Keratinocyte (primary cell): ENCODE results near the gene ANO7. TPM values are rescaled to one million over a fixed set of nuclear protein-coding genes. Genes with fewer than 3 reads are reported as not detected.

Experiments
- DNase-seq: peaks from one replicate; pipeline ENCODE4 v3.0.0-alpha.2; 2011; ENCODE audit warnings: low read depth, missing footprints, low spot score
- FAIRE-seq: peaks from 2 replicates; lab custom pipeline; 2011; peaks lifted over from hg19 to GRCh38; lab: Jason Lieb, UNC
- H2AFZ ChIP-seq: 2 replicates; pipeline ENCODE4 v1.6.0; 2012; ENCODE audit warnings: low read length, control low read depth, inconsistent platforms; ENCODE audit not compliant: control insufficient read depth
- H3K27ac ChIP-seq: 2 replicates; pipeline ENCODE4 v1.5.1; 2011; ENCODE audit warnings: low read length; ENCODE audit not compliant: control insufficient read depth, insufficient read depth
- H3K27me3 ChIP-seq: 3 replicates; pipeline ENCODE4 v1.6.0; 2011; ENCODE audit warnings: low read length; ENCODE audit not compliant: control insufficient read depth, insufficient read depth; ENCODE audit errors: extremely low read depth
- H3K36me3 ChIP-seq, 2 experiments: 2 replicates in 1 of 2; 3 replicates in 1 of 2; pipeline ENCODE4 v1.5.1; 2011; ENCODE audit warnings: low read length in 2 of 2, mild to moderate bottlenecking in 1 of 2; ENCODE audit not compliant: control insufficient read depth in 2 of 2, insufficient read depth in 2 of 2; ENCODE audit errors: extremely low read depth in 1 of 2
- H3K4me1 ChIP-seq: 3 replicates; pipeline ENCODE4 v1.5.1; 2011; ENCODE audit warnings: low read length; ENCODE audit not compliant: control insufficient read depth, insufficient read depth; ENCODE audit errors: extremely low read depth
- H3K4me2 ChIP-seq: 3 replicates; pipeline ENCODE4 v1.6.0; 2011; ENCODE audit warnings: low read depth, low read length; ENCODE audit not compliant: control insufficient read depth, insufficient read depth; ENCODE audit errors: extremely low read depth
- H3K4me3 ChIP-seq, 3 experiments: fragments of 200-600 bp in 1 of 3; sonication (generic) in 1 of 3; 2 replicates in 2 of 3; 3 replicates in 1 of 3; pipeline ENCODE4 v1.5.1; 2011 to 2016; ENCODE audit warnings: low read length in 3 of 3, mild to moderate bottlenecking in 3 of 3, control low read depth in 2 of 3, inconsistent platforms in 1 of 3, low read depth in 1 of 3, mixed read lengths in 1 of 3, mixed run types in 1 of 3, moderate library complexity in 1 of 3; ENCODE audit not compliant: control insufficient read depth in 2 of 3, insufficient read depth in 2 of 3; ENCODE audit errors: extremely low read depth in 1 of 3
- H3K79me2 ChIP-seq: 2 replicates; pipeline ENCODE4 v1.6.0; 2012; ENCODE audit warnings: low read length; ENCODE audit not compliant: control insufficient read depth, insufficient read depth
- H3K9ac ChIP-seq: 3 replicates; pipeline ENCODE4 v1.6.0; 2011; ENCODE audit warnings: low read length; ENCODE audit not compliant: control insufficient read depth, insufficient read depth; ENCODE audit errors: extremely low read depth
- H3K9me1 ChIP-seq: 3 replicates; pipeline ENCODE4 v1.6.0; 2011; ENCODE audit warnings: low read length; ENCODE audit not compliant: control insufficient read depth, insufficient read depth; ENCODE audit errors: extremely low read depth
- H3K9me3 ChIP-seq: 2 replicates; pipeline ENCODE4 v1.5.1; 2012; ENCODE audit warnings: low read depth, low read length; ENCODE audit not compliant: control insufficient read depth
- H4K20me1 ChIP-seq: 3 replicates; pipeline ENCODE4 v1.6.0; 2011; ENCODE audit warnings: low read length; ENCODE audit not compliant: control insufficient read depth, insufficient read depth; ENCODE audit errors: extremely low read depth
- EZH2 ChIP-seq: IDR thresholded peaks from one replicate; pipeline ENCODE4 v1.6.1; 2012; ENCODE audit warnings: inconsistent platforms, mild to moderate bottlenecking, low read length, moderate library complexity
- dilution Hi-C: fragments of 300-500 bp; cut with MboI; formaldehyde crosslinking; loops from one replicate; pipeline ENCODE4 v1.7.0; 2020; ENCODE audit warnings: low sequenced_read_pairs; ENCODE audit not compliant: extremely low pct_ligation_motif_present
- polyA plus RNA-seq, 5 experiments: library from polyadenylated mRNA; depleted of rRNA in 3 of 5; stranded (reverse) in 3 of 5; stranded (forward) in 1 of 5; unstranded in 1 of 5; fragments of >200 nt; gene quantifications; 1 replicate in 1 of 5; 2 replicates in 3 of 5; 3 replicates in 1 of 5; pipeline versions ENCODE4 v1.2.1 to v1.2.3, GENCODE V29; 2011 to 2012; ENCODE audit warnings: missing spikeins in 2 of 5, low read depth in 1 of 5, low replicate concordance in 1 of 5
- TF ChIP-seq, protein P1 (sequence below), 3 experiments: IDR thresholded peaks in 1 of 3; conservative IDR thresholded peaks in 1 of 3; optimal IDR thresholded peaks in 1 of 3; 2 replicates in 2 of 3; 3 replicates in 1 of 3; pipeline versions ENCODE3 to v1.5.1; 2011; ENCODE audit warnings: low read length in 3 of 3, mild to moderate bottlenecking in 3 of 3, moderate library complexity in 2 of 3, control low read depth in 1 of 3, inconsistent platforms in 1 of 3; ENCODE audit not compliant: insufficient read depth in 2 of 3; ENCODE audit errors: extremely low read depth in 1 of 3

The ANO7 gene
- polyA plus RNA-seq, 1 donor (not counting 4 experiments of a cell fraction or from before 2014, with no cell fraction given): 0.14 TPM

DNA sequence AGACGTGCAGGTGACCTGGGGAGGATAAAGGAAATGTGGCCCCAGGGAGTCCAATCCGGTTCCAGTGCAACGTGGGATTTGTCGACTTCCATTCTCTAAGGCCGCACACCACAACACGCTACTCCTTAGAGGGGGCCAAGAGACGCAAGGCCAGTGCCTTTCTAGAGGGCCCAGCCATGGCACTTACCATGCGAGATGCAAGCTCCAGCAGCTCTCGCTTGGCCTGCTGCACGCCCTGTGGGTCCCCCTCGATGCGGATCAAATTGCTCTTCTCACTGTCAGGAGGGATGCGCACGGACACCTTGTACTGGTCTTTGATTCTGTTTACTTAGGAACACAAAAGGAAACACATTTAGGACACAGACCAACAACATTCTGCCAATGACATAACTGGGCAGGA, 61.2 kb downstream of the ANO7 start:
- no peaks in the 10 kb centered on the region for H3K27me3 ChIP-seq
- H3K4me1 ChIP-seq: no peaks in the 10 kb centered on the region
- peaks cover 8% of the 10 kb centered on the region for H4K20me1 ChIP-seq
- no peak overlapping the region for H3K4me2 ChIP-seq
- no peak overlapping the region for H3K4me3 ChIP-seq
- dilution Hi-C loops: no loop called here
- H3K9me3 ChIP-seq: no peaks in the 10 kb centered on the region
- H3K9ac ChIP-seq: no peak overlapping the region
- DNase-seq: no peak
- peaks cover 61 to 80% of the 10 kb centered on the region in 2 experiments for H3K36me3 ChIP-seq
- no peak overlapping the region for H3K27ac ChIP-seq
- no peaks in the 10 kb centered on the region for H3K9me1 ChIP-seq
- no peak for TF ChIP-seq EZH2
- TF ChIP-seq, protein P1, sequence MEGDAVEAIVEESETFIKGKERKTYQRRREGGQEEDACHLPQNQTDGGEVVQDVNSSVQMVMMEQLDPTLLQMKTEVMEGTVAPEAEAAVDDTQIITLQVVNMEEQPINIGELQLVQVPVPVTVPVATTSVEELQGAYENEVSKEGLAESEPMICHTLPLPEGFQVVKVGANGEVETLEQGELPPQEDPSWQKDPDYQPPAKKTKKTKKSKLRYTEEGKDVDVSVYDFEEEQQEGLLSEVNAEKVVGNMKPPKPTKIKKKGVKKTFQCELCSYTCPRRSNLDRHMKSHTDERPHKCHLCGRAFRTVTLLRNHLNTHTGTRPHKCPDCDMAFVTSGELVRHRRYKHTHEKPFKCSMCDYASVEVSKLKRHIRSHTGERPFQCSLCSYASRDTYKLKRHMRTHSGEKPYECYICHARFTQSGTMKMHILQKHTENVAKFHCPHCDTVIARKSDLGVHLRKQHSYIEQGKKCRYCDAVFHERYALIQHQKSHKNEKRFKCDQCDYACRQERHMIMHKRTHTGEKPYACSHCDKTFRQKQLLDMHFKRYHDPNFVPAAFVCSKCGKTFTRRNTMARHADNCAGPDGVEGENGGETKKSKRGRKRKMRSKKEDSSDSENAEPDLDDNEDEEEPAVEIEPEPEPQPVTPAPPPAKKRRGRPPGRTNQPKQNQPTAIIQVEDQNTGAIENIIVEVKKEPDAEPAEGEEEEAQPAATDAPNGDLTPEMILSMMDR (optimal IDR thresholded peaks at IDR 0.05 in 1 of 3, IDR thresholded peaks at IDR 0.05 in 1 of 3, conservative IDR thresholded peaks at IDR 0.05 in 1 of 3; ENCODE audit: extremely low read depth in 1 of 3, insufficient read depth in 2 of 3, low read length in 3 of 3): no peak
- H3K79me2 ChIP-seq: peaks cover 12% of the 10 kb centered on the region
- no peak for FAIRE-seq
- no peak overlapping the region for H2AFZ ChIP-seq

DNA sequence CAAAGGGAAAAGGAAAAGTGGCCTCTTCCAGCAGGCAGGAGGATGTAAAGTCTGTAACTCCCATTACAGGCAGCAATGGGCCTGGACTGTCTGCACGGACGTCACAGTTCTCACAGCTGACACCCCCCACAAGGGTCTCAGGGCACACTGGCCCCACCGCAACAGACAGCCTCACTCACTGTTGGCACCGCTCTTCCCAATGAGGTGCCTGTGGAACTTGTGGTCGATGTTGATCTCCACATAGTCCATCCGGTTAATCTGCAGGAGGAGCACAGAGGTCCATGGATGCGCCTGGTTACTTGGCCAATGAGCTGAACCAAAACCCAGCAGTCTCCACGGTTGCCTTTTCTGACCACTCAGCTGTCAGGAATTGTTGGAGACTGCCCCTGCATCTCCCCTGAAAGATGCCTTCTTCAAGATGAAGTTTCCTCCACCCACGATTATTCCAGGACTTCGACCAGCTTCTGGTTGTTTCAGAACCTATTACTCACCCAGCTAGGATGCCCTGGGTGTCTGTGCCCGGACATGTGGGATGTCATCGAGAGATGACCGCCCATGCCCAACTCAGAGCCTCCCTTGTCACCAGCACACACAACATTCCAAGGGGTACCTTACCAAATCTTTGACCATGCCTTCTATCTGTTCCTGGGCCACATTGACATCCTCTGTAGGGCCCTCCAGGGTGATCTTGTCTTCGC, 64.5 kb downstream of the ANO7 start:
- no peak overlapping the region for H3K4me3 ChIP-seq
- peaks cover 11% of the 10 kb centered on the region for H4K20me1 ChIP-seq
- no peak for FAIRE-seq

More for the DNA sequence above, 64.5 kb downstream of the ANO7 start:
- Histone ChIP-seq H3K9ac (no peak overlapping the region), H3K36me3 (peaks cover 67 to 82% of the 10 kb centered on the region in 2 experiments), H2AFZ (no peak overlapping the region), H3K4me1 (no peaks in the 10 kb centered on the region), H3K9me1 (no peaks in the 10 kb centered on the region), H3K79me2 (peaks cover 14% of the 10 kb centered on the region), H3K27ac (no peak overlapping the region), H3K27me3 (no peaks in the 10 kb centered on the region), H3K4me2 (no peak overlapping the region), H3K9me3 (no peaks in the 10 kb centered on the region)
- dilution Hi-C loops: no loop called here
- TF ChIP-seq, protein P1 (optimal IDR thresholded peaks at IDR 0.05 in 1 of 3, IDR thresholded peaks at IDR 0.05 in 1 of 3, conservative IDR thresholded peaks at IDR 0.05 in 1 of 3; ENCODE audit: extremely low read depth in 1 of 3, insufficient read depth in 2 of 3, low read length in 3 of 3): no peak
- no peak for TF ChIP-seq EZH2
- DNase-seq: no peak
